ENCODE data around the gene SRGAP2B. TPM values are rescaled to one million over a fixed set of nuclear protein-coding genes. Genes with fewer than 3 reads are reported as not detected.
"Not testable (repeated sequence)": the region's sequence is repeated elsewhere in the genome, so short reads cannot be mapped to it uniquely, and the experiment has no call there.

Gene SRGAP2B
- total RNA-seq, 1 donor from 2014 or later: 9.9 TPM

- ATAC-seq (ENCODE audit: poor library complexity); intact Hi-C loops (cut with DNase I); DNase-seq: not testable (repeated sequence)
Observed at GRCh38 chr1:144935310-144935709, 159.8 kb downstream of the SRGAP2B start.

GRCh38 chr1:144933014-144933413 lies 162.1 kb downstream of the SRGAP2B start:
- DNase-seq; intact Hi-C loops (cut with DNase I); ATAC-seq (ENCODE audit: poor library complexity): not testable (repeated sequence)

- DNase-seq; intact Hi-C loops (cut with DNase I); ATAC-seq (ENCODE audit: poor library complexity): not testable (repeated sequence)
Observed at GRCh38 chr1:144932153-144932552, 163.0 kb downstream of the SRGAP2B start.

GRCh38 chr1:144931553-144931952 lies 163.6 kb downstream of the SRGAP2B start:
- intact Hi-C loops (cut with DNase I); ATAC-seq (ENCODE audit: poor library complexity); DNase-seq: not testable (repeated sequence)

GRCh38 chr1:144930085-144930777 lies 164.9 kb downstream of the SRGAP2B start:
- intact Hi-C loops (cut with DNase I); ATAC-seq (ENCODE audit: poor library complexity); DNase-seq: not testable (repeated sequence)

GRCh38 chr1:144927292-144927691 lies 167.8 kb downstream of the SRGAP2B start:
- intact Hi-C loops (cut with DNase I); DNase-seq; ATAC-seq (ENCODE audit: poor library complexity): not testable (repeated sequence)

- ATAC-seq (ENCODE audit: poor library complexity): peak; percentile 75
- intact Hi-C loops (cut with DNase I); DNase-seq: not testable (repeated sequence)
Observed at GRCh38 chr1:144923640-144924039, 171.5 kb downstream of the SRGAP2B start.

- ATAC-seq (ENCODE audit: poor library complexity); DNase-seq; intact Hi-C loops (cut with DNase I): not testable (repeated sequence)
Observed at GRCh38 chr1:144922785-144923184, 172.3 kb downstream of the SRGAP2B start.

- ATAC-seq (ENCODE audit: poor library complexity); intact Hi-C loops (cut with DNase I); DNase-seq: not testable (repeated sequence)
Observed at GRCh38 chr1:144919106-144919505, 176.0 kb downstream of the SRGAP2B start.

- DNase-seq; intact Hi-C loops (cut with DNase I): not testable (repeated sequence)
- peak; percentile 79 for ATAC-seq (ENCODE audit: poor library complexity)
Observed at GRCh38 chr1:144918027-144918603, 177.0 kb downstream of the SRGAP2B start.

GRCh38 chr1:144917154-144918026 lies 177.7 kb downstream of the SRGAP2B start:
- intact Hi-C loops (cut with DNase I); DNase-seq: not testable (repeated sequence)
- ATAC-seq (ENCODE audit: poor library complexity): peak; percentile 76

- peak; percentile 14 for ATAC-seq (ENCODE audit: poor library complexity)
Observed at GRCh38 chr1:144913977-144914734, 181.0 kb downstream of the SRGAP2B start.

GRCh38 chr1:144913458-144913857 lies 181.7 kb downstream of the SRGAP2B start:
- intact Hi-C loops (cut with DNase I); DNase-seq; ATAC-seq (ENCODE audit: poor library complexity): not testable (repeated sequence)

More at GRCh38 chr1:144913977-144914734, 181.0 kb downstream of the SRGAP2B start:
- DNase-seq; intact Hi-C loops (cut with DNase I): not testable (repeated sequence)

GRCh38 chr1:144910729-144911128 lies 184.4 kb downstream of the SRGAP2B start:
- ATAC-seq (ENCODE audit: poor library complexity): peak; percentile 69
- DNase-seq; intact Hi-C loops (cut with DNase I): not testable (repeated sequence)

GRCh38 chr1:144900841-144901240 lies 194.3 kb downstream of the SRGAP2B start:
- ATAC-seq (ENCODE audit: poor library complexity); intact Hi-C loops (cut with DNase I); DNase-seq: not testable (repeated sequence)

GRCh38 chr1:144894454-144895201 lies 200.5 kb downstream of the SRGAP2B start:
- intact Hi-C loops (cut with DNase I); DNase-seq: not testable (repeated sequence)
- ATAC-seq (ENCODE audit: poor library complexity): peak; percentile 97

GRCh38 chr1:144893710-144894438 lies 201.3 kb downstream of the SRGAP2B start:
- ATAC-seq (ENCODE audit: poor library complexity): peak; percentile 44
- DNase-seq; intact Hi-C loops (cut with DNase I): not testable (repeated sequence)

Measured in Right ventricle myocardium superior (tissue), 1 donor.